Measurements from ENCODE around the gene OR2L3. TPM values are rescaled to one million over a fixed set of nuclear protein-coding genes. Genes with fewer than 3 reads are reported as not detected.

Gene OR2L3
- total RNA-seq (not detected), polyA plus RNA-seq (not detected)
- long read RNA-seq, donor 1 = 0 reads
- long read RNA-seq, donor 2 = 0 reads
- long read RNA-seq, donor 3 = 0 reads

DNA sequence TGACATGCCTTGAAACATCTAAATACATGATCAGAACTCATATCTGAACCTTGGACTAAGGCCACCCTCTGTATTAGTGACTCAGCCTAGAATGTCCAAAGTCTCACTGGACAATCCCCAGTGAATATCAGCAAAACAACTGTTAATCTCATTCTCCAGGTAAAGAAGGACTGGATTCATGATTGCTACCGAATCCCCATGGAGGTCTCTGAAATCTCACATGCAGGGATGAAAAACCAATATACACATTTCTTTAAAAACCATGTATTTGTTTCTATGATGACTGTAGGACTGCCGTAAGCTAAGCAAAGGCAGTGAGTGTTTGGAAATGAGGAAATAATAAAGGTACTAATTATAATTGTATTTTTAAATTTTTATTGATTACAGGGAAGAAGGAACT lies at the start of gene OR2L3:
Gene OR2L3 (plus strand): TSS at position 301 of the 400 bp plus-strand sequence. CDS start 13,846 bp downstream, outside the sequence.
- no peaks in the 10 kb centered on the region for H3K27me3 ChIP-seq
- H3K27ac ChIP-seq = no peak within 1 kb of the TSS
- intact Hi-C loops (cut with DNase I) = no loop called here
- no peaks in the 10 kb centered on the region for H3K36me3 ChIP-seq
- H3K9me3 ChIP-seq = peaks cover 0 to 17% (median 0%) of the 10 kb centered on the region in 11 donors
- TF ChIP-seq, protein P1, sequence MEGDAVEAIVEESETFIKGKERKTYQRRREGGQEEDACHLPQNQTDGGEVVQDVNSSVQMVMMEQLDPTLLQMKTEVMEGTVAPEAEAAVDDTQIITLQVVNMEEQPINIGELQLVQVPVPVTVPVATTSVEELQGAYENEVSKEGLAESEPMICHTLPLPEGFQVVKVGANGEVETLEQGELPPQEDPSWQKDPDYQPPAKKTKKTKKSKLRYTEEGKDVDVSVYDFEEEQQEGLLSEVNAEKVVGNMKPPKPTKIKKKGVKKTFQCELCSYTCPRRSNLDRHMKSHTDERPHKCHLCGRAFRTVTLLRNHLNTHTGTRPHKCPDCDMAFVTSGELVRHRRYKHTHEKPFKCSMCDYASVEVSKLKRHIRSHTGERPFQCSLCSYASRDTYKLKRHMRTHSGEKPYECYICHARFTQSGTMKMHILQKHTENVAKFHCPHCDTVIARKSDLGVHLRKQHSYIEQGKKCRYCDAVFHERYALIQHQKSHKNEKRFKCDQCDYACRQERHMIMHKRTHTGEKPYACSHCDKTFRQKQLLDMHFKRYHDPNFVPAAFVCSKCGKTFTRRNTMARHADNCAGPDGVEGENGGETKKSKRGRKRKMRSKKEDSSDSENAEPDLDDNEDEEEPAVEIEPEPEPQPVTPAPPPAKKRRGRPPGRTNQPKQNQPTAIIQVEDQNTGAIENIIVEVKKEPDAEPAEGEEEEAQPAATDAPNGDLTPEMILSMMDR (IDR thresholded peaks at IDR 0.05) = no peak
- H3K4me1 ChIP-seq = no peaks in the 10 kb centered on the region
- ATAC-seq = no peak
- WGBS, 2 donors = 65 to 68% methylated on average over 2 of the region's 2 CpGs
- no peak within 1 kb of the TSS for H3K4me3 ChIP-seq
- DNase-seq = no peak

DNA sequence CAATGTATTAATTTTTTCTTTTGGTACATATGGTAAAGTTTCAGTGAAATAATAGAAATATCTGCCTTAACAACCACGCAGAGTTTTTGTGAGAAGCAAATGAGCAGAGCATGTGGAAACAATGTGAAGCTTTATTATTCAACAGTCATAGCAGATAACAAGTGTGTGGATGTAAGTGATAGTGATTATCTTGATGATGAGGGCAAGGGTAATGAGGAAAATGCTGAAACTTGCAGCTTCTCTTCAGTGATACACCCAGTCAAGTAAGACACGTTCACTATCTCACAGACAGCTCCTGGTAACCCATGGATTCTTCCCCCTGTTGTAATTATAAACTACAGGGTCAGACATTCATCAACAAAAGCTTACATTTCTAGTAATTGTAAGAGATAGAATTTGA lies 47.8 kb upstream of the OR2L3 start:
- Histone ChIP-seq H3K9me3 (no peaks in the 10 kb centered on the region), H3K27ac (no peak overlapping the region), H3K4me1 (no peaks in the 10 kb centered on the region), H3K4me3 (no peak overlapping the region), H3K27me3 (no peaks in the 10 kb centered on the region), H3K36me3 (no peaks in the 10 kb centered on the region)
- TF ChIP-seq, protein P1 (IDR thresholded peaks at IDR 0.05) = no peak
- DNase-seq (no peak), ATAC-seq (no peak)
- WGBS, 2 donors = 33 to 36% methylated on average over 2 of the region's 2 CpGs
- intact Hi-C loops (cut with DNase I) = no loop called here

DNA sequence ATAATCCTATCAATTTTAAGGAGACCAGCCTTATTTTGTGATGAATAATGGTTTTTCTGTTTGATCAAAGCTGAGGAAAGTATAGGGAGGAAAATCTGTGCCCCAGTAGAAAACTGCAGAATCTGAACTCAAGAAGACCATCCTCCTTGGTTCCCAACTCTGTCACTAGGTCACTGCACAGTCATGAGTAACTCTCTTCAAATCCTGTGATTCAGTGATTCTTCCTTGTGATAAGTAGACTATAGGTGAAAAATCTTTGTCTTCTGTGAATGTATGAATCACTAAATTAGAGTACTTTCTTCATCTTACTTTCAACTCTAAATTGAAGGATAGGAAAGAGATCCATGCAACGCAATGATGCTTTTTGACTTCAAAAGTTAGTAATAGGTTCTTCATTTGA lies 46.5 kb upstream of the OR2L3 start:
- intact Hi-C loops (cut with DNase I) = no loop called here

DNA sequence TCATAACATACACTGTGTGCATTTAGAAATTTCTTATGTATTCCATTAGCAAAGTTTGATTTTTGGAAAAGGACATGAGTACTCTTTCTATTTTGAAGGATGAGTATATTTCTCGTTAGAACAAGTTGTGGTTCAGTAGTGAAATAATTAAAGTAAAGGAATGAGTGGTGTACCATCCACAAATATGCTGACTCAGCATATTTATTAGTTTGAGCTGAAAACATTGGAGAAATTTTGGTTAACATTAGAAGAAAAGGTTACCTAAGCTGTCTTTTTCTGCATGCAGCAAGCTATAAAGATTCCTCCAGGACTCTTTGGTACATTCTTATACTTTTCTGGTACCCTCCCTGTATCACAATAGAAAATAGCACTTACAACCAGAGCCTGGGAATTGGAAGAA lies 38.9 kb upstream of the OR2L3 start:
- no peak for ATAC-seq
- intact Hi-C loops (cut with DNase I) = no loop called here

More for the DNA sequence above, 46.5 kb upstream of the OR2L3 start:
- TF ChIP-seq, protein P1 (IDR thresholded peaks at IDR 0.05) = no peak
- no peak overlapping the region for H3K4me3 ChIP-seq
- H3K36me3 ChIP-seq = no peaks in the 10 kb centered on the region
- H3K4me1 ChIP-seq = no peaks in the 10 kb centered on the region
- DNase-seq (no peak), ATAC-seq (no peak)
- no peaks in the 10 kb centered on the region for H3K27me3 ChIP-seq
- H3K27ac ChIP-seq = no peak overlapping the region
- WGBS, 2 donors = 82 to 90% methylated on average over 1 of the region's 1 CpG
- H3K9me3 ChIP-seq = no peaks in the 10 kb centered on the region

More for the DNA sequence above, 38.9 kb upstream of the OR2L3 start:
- 48 to 51% methylated on average over 1 of the region's 1 CpG for WGBS, 2 donors
- DNase-seq = no peak
- TF ChIP-seq, protein P1 (IDR thresholded peaks at IDR 0.05) = no peak
- H3K27ac ChIP-seq = no peak overlapping the region
- no peak overlapping the region for H3K4me3 ChIP-seq
- peaks cover 0 to 59% (median 17%) of the 10 kb centered on the region in 11 donors for H3K9me3 ChIP-seq
- H3K27me3 ChIP-seq = no peaks in the 10 kb centered on the region
- H3K4me1 ChIP-seq = no peaks in the 10 kb centered on the region
- H3K36me3 ChIP-seq = no peaks in the 10 kb centered on the region

All from heart right ventricle (tissue), 16 donors.